Panc1 (cell line): ENCODE measurements around the gene OTULINL.

ENCODE experiments used
- CTCF ChIP-seq: fragments of 450-650 bp; IDR thresholded peaks from 2 replicates; pipeline ENCODE4 v1.5.1; 2017; ENCODE audit warnings: mild to moderate bottlenecking
- TCF7L2 ChIP-seq: IDR thresholded peaks from 2 replicates; pipeline ENCODE4 v1.6.1; 2011; ENCODE audit warnings: mild to moderate bottlenecking, low read depth, low read length, inconsistent platforms

DNA sequence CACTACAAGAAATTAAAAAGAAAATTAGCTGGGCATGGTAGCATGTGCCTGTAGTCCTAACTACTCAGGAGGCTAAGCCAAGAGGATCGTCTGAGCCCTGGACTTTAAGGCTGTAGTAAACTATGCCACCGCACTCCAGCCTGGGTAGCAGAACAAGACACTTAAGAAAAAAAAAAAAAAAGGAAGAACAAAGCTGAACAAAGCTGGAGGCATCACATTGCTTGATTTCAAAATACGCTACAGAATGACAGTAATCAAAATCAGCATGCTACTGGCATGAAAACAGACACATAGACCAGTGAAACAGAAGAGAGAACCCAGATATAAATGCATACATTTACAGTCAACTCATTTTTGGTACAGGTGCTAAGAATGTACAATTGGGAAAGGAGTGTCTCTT, 68.5 kb downstream of the OTULINL start:
- TF ChIP-seq CTCF = no peak
- no peak for TF ChIP-seq TCF7L2
